ENCODE results near the gene PTPN3. TPM values are rescaled to one million over a fixed set of nuclear protein-coding genes. Genes with fewer than 3 reads are reported as not detected.

Gene PTPN3
- polyA plus RNA-seq, 1 donor (not counting 4 experiments of a cell fraction or from before 2014, with no cell fraction given), result 19.9 TPM

- no peaks in the 10 kb centered on the region for H3K79me2 ChIP-seq (ENCODE audit: control insufficient read depth, insufficient read depth, low read length)
- DNase-seq (ENCODE audit: low read depth, low spot score) (no peak), FAIRE-seq (no peak)
- H3K9me3 ChIP-seq (ENCODE audit: control insufficient read depth, low read depth, low read length), result no peaks in the 10 kb centered on the region
- H3K27ac ChIP-seq (ENCODE audit: control insufficient read depth, insufficient read depth, low read length), result no peak overlapping the region
- H3K4me3 ChIP-seq (ENCODE audit: control insufficient read depth in 2 of 3, extremely low read depth in 1 of 3, insufficient read depth in 2 of 3, low read depth in 1 of 3, low read length in 3 of 3), result no peak overlapping the region
- no peaks in the 10 kb centered on the region for H3K36me3 ChIP-seq (ENCODE audit: control insufficient read depth in 2 of 2, extremely low read depth in 1 of 2, insufficient read depth in 2 of 2, low read length in 2 of 2)
- no peak overlapping the region for H3K9ac ChIP-seq (ENCODE audit: control insufficient read depth, extremely low read depth, insufficient read depth, low read length)
- no peak overlapping the region for H2AFZ ChIP-seq (ENCODE audit: control insufficient read depth, low read length)
- TF ChIP-seq CTCF (optimal IDR thresholded peaks at IDR 0.05 in 1 of 3, IDR thresholded peaks at IDR 0.05 in 1 of 3, conservative IDR thresholded peaks at IDR 0.05 in 1 of 3; ENCODE audit: extremely low read depth in 1 of 3, insufficient read depth in 2 of 3, low read length in 3 of 3) (no peak), EZH2 (IDR thresholded peaks at IDR 0.05; ENCODE audit: low read length) (no peak)
- H3K4me1 ChIP-seq (ENCODE audit: control insufficient read depth, extremely low read depth, insufficient read depth, low read length), result no peaks in the 10 kb centered on the region
- dilution Hi-C loops (cut with MboI; ENCODE audit: extremely low pct_ligation_motif_present, low sequenced_read_pairs), result no loop called here
- H3K9me1 ChIP-seq (ENCODE audit: control insufficient read depth, extremely low read depth, insufficient read depth, low read length), result no peaks in the 10 kb centered on the region
- no peaks in the 10 kb centered on the region for H4K20me1 ChIP-seq (ENCODE audit: control insufficient read depth, extremely low read depth, insufficient read depth, low read length)
- no peaks in the 10 kb centered on the region for H3K27me3 ChIP-seq (ENCODE audit: control insufficient read depth, extremely low read depth, insufficient read depth, low read length)
- no peak overlapping the region for H3K4me2 ChIP-seq (ENCODE audit: control insufficient read depth, extremely low read depth, insufficient read depth, low read depth, low read length)
These were observed 11.5 kb upstream of the PTPN3 start for GRCh38 chr9:109509611-109510010.

- H3K9me3 ChIP-seq (ENCODE audit: control insufficient read depth, low read depth, low read length), result no peaks in the 10 kb centered on the region
- H3K4me1 ChIP-seq (ENCODE audit: control insufficient read depth, extremely low read depth, insufficient read depth, low read length), result no peaks in the 10 kb centered on the region
- no peaks in the 10 kb centered on the region for H4K20me1 ChIP-seq (ENCODE audit: control insufficient read depth, extremely low read depth, insufficient read depth, low read length)
- TF ChIP-seq EZH2 (IDR thresholded peaks at IDR 0.05; ENCODE audit: low read length), result no peak
- no peak for FAIRE-seq
- H3K27ac ChIP-seq (ENCODE audit: control insufficient read depth, insufficient read depth, low read length), result no peak overlapping the region
- no peak overlapping the region for H3K4me3 ChIP-seq (ENCODE audit: control insufficient read depth in 2 of 3, extremely low read depth in 1 of 3, insufficient read depth in 2 of 3, low read depth in 1 of 3, low read length in 3 of 3)
- H3K9me1 ChIP-seq (ENCODE audit: control insufficient read depth, extremely low read depth, insufficient read depth, low read length), result no peaks in the 10 kb centered on the region
- no peak overlapping the region for H3K9ac ChIP-seq (ENCODE audit: control insufficient read depth, extremely low read depth, insufficient read depth, low read length)
- no peaks in the 10 kb centered on the region for H3K27me3 ChIP-seq (ENCODE audit: control insufficient read depth, extremely low read depth, insufficient read depth, low read length)
- H2AFZ ChIP-seq (ENCODE audit: control insufficient read depth, low read length), result no peak overlapping the region
- H3K79me2 ChIP-seq (ENCODE audit: control insufficient read depth, insufficient read depth, low read length), result no peaks in the 10 kb centered on the region
- dilution Hi-C loops (cut with MboI; ENCODE audit: extremely low pct_ligation_motif_present, low sequenced_read_pairs), result no loop called here
- no peak for DNase-seq (ENCODE audit: low read depth, low spot score)
- H3K4me2 ChIP-seq (ENCODE audit: control insufficient read depth, extremely low read depth, insufficient read depth, low read depth, low read length), result no peak overlapping the region
- H3K36me3 ChIP-seq (ENCODE audit: control insufficient read depth in 2 of 2, extremely low read depth in 1 of 2, insufficient read depth in 2 of 2, low read length in 2 of 2), result no peaks in the 10 kb centered on the region
These were observed 9.3 kb upstream of the PTPN3 start for GRCh38 chr9:109507421-109507838.

GRCh38 chr9:109506097-109506712 lies 8.1 kb upstream of the PTPN3 start:
- Histone ChIP-seq H3K4me1 (ENCODE audit: control insufficient read depth, extremely low read depth, insufficient read depth, low read length) (no peaks in the 10 kb centered on the region), H3K9me3 (ENCODE audit: control insufficient read depth, low read depth, low read length) (no peaks in the 10 kb centered on the region), H3K79me2 (ENCODE audit: control insufficient read depth, insufficient read depth, low read length) (no peaks in the 10 kb centered on the region), H3K27me3 (ENCODE audit: control insufficient read depth, extremely low read depth, insufficient read depth, low read length) (peaks cover 5% of the 10 kb centered on the region), H3K9ac (ENCODE audit: control insufficient read depth, extremely low read depth, insufficient read depth, low read length) (no peak overlapping the region), H2AFZ (ENCODE audit: control insufficient read depth, low read length) (no peak overlapping the region), H3K4me3 (ENCODE audit: control insufficient read depth in 2 of 3, extremely low read depth in 1 of 3, insufficient read depth in 2 of 3, low read depth in 1 of 3, low read length in 3 of 3) (no peak overlapping the region), H3K27ac (ENCODE audit: control insufficient read depth, insufficient read depth, low read length) (no peak overlapping the region), H3K36me3 (ENCODE audit: control insufficient read depth in 2 of 2, extremely low read depth in 1 of 2, insufficient read depth in 2 of 2, low read length in 2 of 2) (no peaks in the 10 kb centered on the region), H3K9me1 (ENCODE audit: control insufficient read depth, extremely low read depth, insufficient read depth, low read length) (no peaks in the 10 kb centered on the region), H4K20me1 (ENCODE audit: control insufficient read depth, extremely low read depth, insufficient read depth, low read length) (no peaks in the 10 kb centered on the region), H3K4me2 (ENCODE audit: control insufficient read depth, extremely low read depth, insufficient read depth, low read depth, low read length) (no peak overlapping the region)
- dilution Hi-C loops (cut with MboI; ENCODE audit: extremely low pct_ligation_motif_present, low sequenced_read_pairs), result no loop called here
- FAIRE-seq, result no peak
- no peak for DNase-seq (ENCODE audit: low read depth, low spot score)
- TF ChIP-seq EZH2 (IDR thresholded peaks at IDR 0.05; ENCODE audit: low read length) (no peak), CTCF (optimal IDR thresholded peaks at IDR 0.05 in 1 of 3, IDR thresholded peaks at IDR 0.05 in 1 of 3, conservative IDR thresholded peaks at IDR 0.05 in 1 of 3; ENCODE audit: extremely low read depth in 1 of 3, insufficient read depth in 2 of 3, low read length in 3 of 3) (no peak)
